SU-DHL-6 (cell line): Measurements from ENCODE around the gene NFATC1.

Experiments used
- EZH2phosphoT487 ChIP-seq: fragments of 200-600 bp; sonication (generic), shearing (Covaris generic); conservative IDR thresholded peaks from 2 replicates; pipeline ENCODE4 v1.6.1; 2018; ENCODE audit warnings: mild to moderate bottlenecking, antibody characterized with exemption, low read length, moderate library complexity, mixed read lengths
- TF ChIP-seq, protein P1 (sequence below): fragments of 200-600 bp; sonication (generic); IDR thresholded peaks from one replicate; pipeline ENCODE4 v1.5.1; 2017; ENCODE audit warnings: antibody characterized with exemption, mild to moderate bottlenecking, low read length, moderate library complexity; ENCODE audit not compliant: insufficient read depth, poor library complexity, severe bottlenecking

DNA sequence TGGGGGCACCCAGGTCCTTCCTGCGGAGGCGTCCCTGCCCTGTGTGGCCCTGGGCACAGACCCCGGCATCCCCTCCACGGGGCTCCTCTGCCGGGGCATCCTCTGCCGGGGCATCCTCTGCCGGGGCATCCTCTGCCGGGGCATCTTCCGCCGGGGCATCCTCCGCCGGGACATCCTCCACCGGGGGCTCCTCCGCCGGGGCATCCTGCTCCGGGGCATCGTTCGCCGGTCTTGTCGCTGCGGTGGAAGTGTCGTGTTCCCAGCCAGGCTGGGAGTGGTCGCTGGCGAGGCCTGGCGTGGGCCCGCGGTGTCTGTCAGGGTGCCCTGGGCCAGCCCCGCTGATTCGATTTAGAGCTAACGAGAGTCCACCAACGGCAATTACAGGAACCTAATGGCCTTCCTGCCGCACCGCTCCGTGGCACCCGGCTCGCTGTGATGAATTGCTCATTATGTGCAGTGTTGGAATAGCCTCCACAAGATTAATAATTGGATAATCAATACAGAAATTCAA, 115.1 kb downstream of the NFATC1 start:
- TF ChIP-seq, protein P1, sequence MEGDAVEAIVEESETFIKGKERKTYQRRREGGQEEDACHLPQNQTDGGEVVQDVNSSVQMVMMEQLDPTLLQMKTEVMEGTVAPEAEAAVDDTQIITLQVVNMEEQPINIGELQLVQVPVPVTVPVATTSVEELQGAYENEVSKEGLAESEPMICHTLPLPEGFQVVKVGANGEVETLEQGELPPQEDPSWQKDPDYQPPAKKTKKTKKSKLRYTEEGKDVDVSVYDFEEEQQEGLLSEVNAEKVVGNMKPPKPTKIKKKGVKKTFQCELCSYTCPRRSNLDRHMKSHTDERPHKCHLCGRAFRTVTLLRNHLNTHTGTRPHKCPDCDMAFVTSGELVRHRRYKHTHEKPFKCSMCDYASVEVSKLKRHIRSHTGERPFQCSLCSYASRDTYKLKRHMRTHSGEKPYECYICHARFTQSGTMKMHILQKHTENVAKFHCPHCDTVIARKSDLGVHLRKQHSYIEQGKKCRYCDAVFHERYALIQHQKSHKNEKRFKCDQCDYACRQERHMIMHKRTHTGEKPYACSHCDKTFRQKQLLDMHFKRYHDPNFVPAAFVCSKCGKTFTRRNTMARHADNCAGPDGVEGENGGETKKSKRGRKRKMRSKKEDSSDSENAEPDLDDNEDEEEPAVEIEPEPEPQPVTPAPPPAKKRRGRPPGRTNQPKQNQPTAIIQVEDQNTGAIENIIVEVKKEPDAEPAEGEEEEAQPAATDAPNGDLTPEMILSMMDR: no peak
- no peak for TF ChIP-seq EZH2phosphoT487
